Superior temporal gyrus (tissue), 1 donor: ENCODE measurements around the gene FZD7.

ENCODE experiments used
- DNase-seq: peaks from one replicate; pipeline ENCODE4 v3.0.0-alpha.2; 2016; ENCODE audit errors: extremely low spot score

The FZD7 gene

GRCh38 chr2:202037086-202037485, 3.4 kb downstream of the FZD7 start:
- DNase-seq, result no peak

GRCh38 chr2:202038471-202039277, 5.0 kb downstream of the FZD7 start:
- DNase-seq, result no peak

- no peak for DNase-seq
Observed at GRCh38 chr2:202039278-202040078, 5.8 kb downstream of the FZD7 start.

- DNase-seq, result no peak
Observed at GRCh38 chr2:202040079-202040844, 6.6 kb downstream of the FZD7 start.

- DNase-seq, result no peak
Observed at GRCh38 chr2:202042444-202042843, 8.8 kb downstream of the FZD7 start.

- DNase-seq, result no peak
Observed at GRCh38 chr2:202043475-202043874, 9.8 kb downstream of the FZD7 start.

- DNase-seq, result no peak
Observed at GRCh38 chr2:202044777-202045176, 11.1 kb downstream of the FZD7 start.

- no peak for DNase-seq
Observed at GRCh38 chr2:202046572-202046971, 12.9 kb downstream of the FZD7 start.

- no peak for DNase-seq
Observed at GRCh38 chr2:202049092-202049728, 15.6 kb downstream of the FZD7 start.

- no peak for DNase-seq
Observed at GRCh38 chr2:202049840-202050239, 16.2 kb downstream of the FZD7 start.

- no peak for DNase-seq
Observed at GRCh38 chr2:202050652-202051051, 17.0 kb downstream of the FZD7 start.

GRCh38 chr2:202051499-202052161, 18.0 kb downstream of the FZD7 start:
- DNase-seq, result no peak

- no peak for DNase-seq
Observed at GRCh38 chr2:202052235-202052634, 18.6 kb downstream of the FZD7 start.

- DNase-seq, result no peak
Observed at GRCh38 chr2:202054679-202055078, 21.0 kb downstream of the FZD7 start.

GRCh38 chr2:202056611-202057010, 23.0 kb downstream of the FZD7 start:
- no peak for DNase-seq

GRCh38 chr2:202060218-202060617, 26.6 kb downstream of the FZD7 start:
- DNase-seq, result no peak

- no peak for DNase-seq
Observed at GRCh38 chr2:202061695-202062094, 28.0 kb downstream of the FZD7 start.

GRCh38 chr2:202064171-202064880, 30.7 kb downstream of the FZD7 start:
- DNase-seq, result peak; percentile 60

- no peak for DNase-seq
Observed at GRCh38 chr2:202064881-202065230, 31.2 kb downstream of the FZD7 start.

GRCh38 chr2:202065876-202066275, 32.2 kb downstream of the FZD7 start:
- no peak for DNase-seq

- no peak for DNase-seq
Observed at GRCh38 chr2:202066875-202067274, 33.2 kb downstream of the FZD7 start.
